Fibroblast of lung (primary cell): ENCODE measurements around the gene DLK1.

ENCODE experiments used
- EZH2 ChIP-seq: IDR thresholded peaks from 2 replicates; pipeline ENCODE4 v1.5.1; 2012; ENCODE audit warnings: low read length, control low read depth, mild to moderate bottlenecking; ENCODE audit errors: missing control alignments
- TF ChIP-seq, protein P1 (sequence below), 2 donors: IDR thresholded peaks in 1 of 2; conservative IDR thresholded peaks in 1 of 2; 1 replicate in 1 of 2; 2 replicates in 1 of 2; pipeline ENCODE4 v1.5.1; 2011 to 2012; ENCODE audit warnings: low read length in 2 of 2, control low read depth in 1 of 2, inconsistent platforms in 1 of 2, low read depth in 1 of 2, mild to moderate bottlenecking in 1 of 2

DNA sequence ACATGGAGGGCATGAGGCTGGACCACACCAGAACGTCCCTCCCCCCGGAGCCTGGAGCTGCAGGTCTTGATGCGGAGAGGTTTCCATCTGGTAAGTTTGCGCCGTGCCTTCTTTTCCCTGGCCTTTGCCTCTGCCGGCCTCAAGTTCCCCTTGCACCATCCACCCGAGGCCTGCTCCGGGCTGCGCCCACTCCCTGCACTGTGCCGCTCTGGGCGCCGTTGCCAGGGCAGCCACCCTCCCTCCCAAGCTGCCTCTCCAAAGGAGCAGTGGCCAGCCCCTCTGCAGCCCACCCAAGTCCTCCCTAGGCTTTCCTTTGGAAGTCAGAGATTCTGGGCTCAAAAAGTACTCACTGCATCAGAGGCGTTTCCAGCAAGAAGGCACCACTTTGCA, 53.0 kb downstream of the DLK1 start:
- TF ChIP-seq, protein P1, sequence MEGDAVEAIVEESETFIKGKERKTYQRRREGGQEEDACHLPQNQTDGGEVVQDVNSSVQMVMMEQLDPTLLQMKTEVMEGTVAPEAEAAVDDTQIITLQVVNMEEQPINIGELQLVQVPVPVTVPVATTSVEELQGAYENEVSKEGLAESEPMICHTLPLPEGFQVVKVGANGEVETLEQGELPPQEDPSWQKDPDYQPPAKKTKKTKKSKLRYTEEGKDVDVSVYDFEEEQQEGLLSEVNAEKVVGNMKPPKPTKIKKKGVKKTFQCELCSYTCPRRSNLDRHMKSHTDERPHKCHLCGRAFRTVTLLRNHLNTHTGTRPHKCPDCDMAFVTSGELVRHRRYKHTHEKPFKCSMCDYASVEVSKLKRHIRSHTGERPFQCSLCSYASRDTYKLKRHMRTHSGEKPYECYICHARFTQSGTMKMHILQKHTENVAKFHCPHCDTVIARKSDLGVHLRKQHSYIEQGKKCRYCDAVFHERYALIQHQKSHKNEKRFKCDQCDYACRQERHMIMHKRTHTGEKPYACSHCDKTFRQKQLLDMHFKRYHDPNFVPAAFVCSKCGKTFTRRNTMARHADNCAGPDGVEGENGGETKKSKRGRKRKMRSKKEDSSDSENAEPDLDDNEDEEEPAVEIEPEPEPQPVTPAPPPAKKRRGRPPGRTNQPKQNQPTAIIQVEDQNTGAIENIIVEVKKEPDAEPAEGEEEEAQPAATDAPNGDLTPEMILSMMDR (conservative IDR thresholded peaks at IDR 0.05 in 1 of 2, IDR thresholded peaks at IDR 0.05 in 1 of 2; ENCODE audit: low read depth in 1 of 2, low read length in 2 of 2), result no peak
- TF ChIP-seq EZH2, result no peak
